Fibroblast of skin of right quadriceps (primary cell): ENCODE data around the gene CAPN10.

Experiments
- DNase-seq: peaks from one replicate; pipeline ENCODE4 v3.0.0-alpha.2; 2013

CAPN10 gene

DNA sequence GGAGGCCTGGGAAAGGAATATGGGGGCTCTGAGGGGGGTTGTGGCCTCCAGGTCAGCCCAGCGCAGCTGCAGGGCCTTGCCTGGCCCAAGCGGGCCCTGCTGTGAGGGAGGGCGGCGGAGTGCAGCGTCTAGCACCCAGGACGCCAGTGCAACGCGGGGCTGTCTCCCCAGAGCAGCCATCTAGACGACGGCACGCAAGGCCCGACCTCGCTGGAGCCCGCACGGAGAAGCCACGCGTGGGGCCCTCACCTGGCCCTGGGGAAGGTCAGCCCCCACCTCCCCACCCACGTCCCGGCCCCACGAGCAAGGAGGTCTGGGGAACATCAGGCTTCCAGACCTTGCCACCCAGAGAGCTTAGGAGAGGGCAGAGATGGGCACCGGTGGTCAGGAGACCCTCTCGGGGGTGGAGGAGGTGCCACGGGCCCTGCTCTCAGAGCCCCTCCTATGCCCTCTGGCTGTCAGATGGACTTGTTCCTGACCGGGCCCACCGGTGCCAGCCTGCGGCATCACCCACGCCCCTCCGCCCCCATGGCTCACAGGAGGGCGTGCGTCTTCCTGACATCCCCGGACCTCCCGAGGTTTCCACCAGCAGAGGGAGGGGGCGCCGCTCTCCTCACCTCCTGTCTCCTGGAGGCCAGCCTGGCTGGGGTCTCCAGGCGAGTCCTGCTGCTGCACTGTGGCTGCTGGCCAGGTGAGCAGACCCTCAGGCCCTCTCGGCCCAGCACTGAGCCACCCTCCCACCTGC lies 55.7 kb downstream of the CAPN10 start:
- no peak for DNase-seq

DNA sequence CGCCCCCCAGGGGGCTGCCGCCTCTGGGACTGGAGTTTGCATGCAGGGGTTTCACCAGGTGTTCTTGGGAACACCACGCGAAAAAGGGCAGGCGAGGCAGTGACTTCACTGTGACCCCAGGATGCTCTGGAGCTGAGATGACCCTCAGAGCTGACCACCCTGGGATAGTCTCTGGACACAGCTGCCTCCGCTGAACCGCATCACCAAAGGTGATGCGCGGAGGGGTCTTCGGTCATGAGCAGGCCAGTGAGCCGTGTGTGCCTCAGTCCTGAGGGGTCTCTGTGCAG lies 56.2 kb downstream of the CAPN10 start:
- DNase-seq, result no peak

DNA sequence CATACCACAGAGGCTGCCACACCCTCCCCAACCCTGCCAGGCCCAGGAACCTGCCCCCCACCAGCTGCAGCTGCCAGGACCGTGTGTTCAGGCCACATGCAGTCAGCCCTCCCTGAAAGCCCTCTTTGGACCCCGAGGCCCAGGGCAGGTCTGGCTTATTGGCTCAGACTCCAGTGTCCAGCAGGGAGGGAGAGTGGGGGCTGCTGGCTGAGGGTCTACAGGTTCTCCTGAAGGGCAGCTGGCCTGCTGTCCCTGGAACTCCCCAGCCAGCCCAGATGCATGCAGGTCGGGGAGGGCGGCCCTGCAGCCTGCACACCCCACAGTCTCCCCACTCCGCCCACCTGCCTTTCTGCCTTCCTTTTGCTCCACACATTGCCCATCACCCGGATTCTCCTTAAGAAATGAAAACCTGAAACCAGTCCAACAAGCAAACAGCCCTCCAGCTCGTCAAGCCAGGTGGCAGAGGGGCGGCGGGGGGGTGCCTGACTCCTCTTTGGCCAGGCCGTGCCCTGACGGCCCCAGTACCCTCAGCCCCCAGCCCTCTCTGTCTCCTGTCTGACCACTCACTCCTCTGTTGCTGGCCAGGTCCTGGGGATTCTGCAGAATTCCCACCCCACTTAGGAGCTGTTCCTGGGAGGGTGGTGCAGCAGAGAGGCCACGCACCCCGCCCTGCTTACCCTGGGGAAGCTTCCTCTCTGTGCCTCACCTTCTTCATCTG lies 56.7 kb downstream of the CAPN10 start:
- no peak for DNase-seq

DNA sequence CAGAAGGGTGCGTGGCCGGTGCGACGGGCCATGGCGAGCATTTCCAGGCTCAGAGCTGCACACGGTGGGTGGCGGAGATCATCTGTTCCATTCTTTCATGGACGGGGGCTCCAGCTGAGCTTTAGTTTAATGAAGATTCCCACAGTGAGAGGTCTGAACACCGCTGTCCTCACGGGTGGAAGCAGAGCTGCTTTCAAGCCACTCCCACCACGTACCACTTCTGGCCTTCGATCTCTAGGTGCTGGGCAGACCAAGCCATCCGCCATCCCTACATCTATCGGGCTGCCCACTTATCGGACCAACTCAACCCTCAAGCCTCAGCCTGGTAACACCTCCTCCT lies 57.2 kb downstream of the CAPN10 start:
- DNase-seq, result no peak

DNA sequence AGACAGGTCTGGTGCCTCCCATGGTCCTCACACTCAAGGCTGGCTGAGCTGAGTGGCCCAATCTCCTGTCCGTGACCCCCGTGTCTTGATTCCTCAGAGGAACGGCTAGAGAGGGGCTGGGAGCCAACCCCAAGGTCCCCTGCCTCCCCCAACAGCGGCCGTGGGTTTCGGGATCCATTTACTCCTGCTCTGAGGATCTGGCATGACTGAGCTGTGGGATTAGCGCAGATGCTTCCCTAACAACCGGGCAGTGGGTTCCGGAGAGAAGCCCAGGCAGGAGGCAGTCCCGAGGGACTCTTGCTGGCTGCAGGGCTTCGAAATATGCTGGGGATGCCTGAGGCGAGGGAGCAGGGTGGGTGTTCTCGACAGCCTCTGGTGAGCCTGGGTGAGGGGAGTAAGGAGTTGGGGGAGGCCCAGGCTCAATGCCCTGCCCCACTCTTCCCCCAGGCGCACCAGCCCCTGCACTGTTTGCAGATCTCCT lies 57.7 kb downstream of the CAPN10 start:
- no peak for DNase-seq

DNA sequence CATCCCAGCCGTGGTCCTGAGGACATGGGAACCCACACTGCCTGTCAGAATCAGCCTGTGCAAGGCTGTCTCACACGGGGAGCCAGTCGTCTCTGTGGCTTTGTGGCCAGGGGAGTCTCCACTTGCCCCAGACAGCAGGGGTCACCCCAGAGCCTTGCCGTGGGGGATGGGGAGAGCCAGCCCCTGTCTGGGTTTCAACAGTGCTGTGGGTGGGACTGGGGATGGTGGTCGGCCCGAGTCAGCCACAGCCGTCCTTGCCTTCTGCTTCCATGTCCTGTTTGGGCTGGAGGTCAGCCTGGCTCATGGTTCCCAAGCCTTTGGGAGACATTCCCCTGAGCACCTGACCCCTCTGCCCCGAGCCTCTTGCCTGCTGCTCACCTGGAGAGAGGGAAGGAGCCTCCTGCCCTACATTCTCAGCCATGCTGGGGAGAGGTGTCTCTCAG lies 58.3 kb downstream of the CAPN10 start:
- DNase-seq, result no peak

DNA sequence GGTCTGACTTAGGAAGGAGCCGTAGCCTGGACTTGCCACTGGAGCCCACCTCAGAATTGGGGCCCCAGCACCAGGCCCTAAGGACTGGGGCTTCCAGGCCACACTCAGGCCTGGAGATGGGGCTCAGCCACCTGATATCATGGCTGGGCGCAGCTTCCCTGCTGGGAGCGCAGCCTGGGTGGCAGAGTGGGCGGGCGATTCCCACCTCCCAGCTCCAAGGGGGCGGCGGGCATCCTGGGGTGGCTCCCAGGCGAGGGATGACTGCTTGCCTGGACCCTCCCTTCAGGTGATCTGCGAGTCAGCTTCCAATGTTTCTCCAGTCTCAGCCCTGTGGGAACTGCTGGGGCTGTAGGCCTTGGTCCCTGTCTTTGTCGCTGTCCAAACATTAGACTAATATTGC lies 58.8 kb downstream of the CAPN10 start:
- no peak for DNase-seq

DNA sequence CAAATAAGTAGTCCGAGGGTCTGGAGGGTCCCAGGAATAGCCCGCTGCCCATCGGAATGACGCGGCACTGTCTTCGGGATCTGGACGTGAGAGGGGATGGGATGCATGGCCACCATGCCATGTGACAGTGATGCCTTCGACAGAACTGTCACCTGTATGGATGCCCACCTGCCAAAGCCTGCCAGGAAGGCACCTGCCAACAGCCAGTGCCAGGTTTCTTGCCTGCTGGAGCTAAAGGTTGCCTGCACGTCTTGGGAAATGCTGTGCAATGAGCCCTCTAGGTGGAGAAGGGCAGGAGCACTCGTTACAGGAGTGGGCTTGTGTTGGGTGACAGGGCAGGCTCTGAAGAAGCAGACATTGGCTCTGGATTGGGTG lies 59.3 kb downstream of the CAPN10 start:
- no peak for DNase-seq

DNA sequence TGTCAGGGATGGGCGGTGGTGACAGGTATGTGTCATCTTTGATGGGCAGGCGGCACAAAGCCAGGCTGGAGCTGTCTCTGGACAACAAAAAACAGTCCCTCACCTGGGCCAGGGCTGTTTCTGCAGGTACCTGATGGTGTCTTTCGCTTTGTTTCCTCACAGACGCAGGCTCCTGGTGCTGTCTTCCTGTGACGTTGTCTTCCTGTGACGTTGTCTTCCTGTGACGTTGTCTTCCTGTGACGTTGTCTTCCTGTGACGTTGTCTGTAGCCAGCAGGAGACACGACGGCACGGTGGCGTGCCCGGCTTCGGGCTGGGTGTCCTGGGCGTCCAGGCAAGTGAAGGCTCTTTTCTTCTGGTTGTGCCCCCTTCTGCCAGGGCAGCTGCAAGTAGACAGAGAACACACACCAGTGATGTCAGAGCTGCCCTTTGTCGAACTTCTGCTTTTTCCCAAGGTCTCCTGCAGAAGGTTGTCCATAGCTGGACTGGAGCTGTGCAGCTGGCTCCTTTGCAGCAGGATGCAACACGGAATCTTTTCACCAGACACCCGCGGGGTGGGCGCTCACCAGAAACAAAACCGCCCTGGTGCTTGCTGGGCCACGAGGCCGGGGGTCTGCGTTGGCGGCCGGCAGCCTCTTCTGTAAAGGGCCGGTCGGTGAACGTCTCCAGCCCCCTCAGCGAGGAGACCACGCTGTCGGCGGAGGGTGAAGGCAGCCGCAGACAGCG lies 59.8 kb downstream of the CAPN10 start:
- DNase-seq, result no peak

DNA sequence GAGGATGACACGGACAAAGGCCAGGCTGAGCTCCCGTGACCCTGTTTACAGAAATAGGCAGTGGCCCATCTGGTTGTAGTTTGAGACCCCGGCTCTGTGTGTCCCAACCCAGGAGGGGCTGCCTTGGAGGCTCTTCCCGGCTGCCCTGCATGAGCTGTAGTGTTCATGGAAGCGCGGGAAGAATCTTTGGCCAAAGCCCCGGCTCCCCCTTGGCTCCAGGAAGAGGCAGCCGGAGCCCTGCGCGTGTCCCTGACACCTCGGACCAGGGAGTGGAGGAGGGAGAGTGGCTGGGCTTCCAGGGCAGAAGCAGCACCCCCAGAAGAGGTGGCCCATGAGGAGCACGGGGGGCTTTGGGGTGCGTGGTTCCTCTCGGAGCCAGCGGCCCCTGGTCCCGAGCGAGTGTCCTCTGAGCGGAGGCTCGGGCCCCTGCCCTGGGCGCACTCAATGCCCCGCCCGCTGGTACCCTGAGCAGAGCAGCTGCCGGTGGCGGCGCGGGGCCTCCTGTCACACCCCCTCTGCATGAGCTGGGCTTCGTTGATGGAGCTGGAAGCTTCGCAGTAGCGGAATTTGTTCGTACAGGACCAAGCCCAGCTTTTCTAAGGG lies 60.5 kb downstream of the CAPN10 start:
- DNase-seq, result no peak

DNA sequence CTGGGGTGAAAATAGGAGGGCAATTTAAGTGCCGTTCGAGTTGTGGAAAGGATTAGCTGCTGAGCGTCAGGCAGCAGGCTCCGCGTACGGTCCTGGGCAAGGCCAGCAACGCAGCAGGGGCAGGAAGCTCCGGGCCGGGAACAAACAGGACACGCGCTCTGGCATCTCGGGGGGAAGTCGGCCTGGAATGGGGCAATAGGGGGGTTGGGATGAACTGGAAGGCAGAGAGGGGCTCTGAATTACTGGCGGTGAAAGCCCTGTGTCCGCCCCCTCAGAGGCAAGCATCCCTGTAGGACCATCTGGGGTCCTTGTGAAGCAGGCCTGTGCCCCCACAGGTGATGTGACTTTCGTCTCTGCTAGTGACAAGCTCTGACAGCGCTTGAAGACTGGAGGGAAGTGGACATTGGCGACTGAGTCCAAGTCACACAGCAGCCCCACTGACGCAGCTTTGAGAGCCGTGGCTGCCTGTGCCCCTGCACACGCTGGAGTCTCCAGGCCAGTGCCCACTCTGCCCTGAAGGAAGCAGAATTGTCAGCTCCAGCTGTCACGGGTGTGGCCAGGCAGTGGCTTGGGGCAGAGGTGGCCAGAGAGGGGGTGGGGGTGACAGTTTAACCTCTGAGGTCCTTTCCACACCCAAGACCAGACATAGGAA lies 61.1 kb downstream of the CAPN10 start:
- no peak for DNase-seq

DNA sequence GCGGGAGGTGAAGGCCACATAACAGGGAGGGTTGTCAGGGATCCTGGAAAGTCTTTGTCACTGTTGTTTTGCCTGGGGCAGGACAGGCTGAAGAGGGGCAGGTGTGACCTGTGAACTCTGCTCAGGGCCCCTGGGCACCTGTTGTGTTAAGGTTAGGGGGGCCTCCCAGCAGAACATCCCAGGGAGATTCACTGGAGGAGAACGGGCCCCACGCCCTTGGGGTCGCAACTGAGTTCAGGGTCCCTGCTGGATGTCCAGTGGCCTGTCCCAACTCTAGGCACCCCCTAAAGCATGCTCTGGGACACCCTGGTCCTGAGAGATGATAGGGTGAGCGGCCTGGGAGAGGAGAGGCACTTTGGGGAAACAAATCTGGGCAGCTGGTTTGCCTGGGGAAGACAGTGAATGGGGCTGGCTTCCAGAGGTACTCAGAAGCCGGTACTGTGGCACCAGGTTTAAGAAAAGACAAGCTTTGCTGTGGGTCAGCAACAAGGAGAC lies 61.7 kb downstream of the CAPN10 start:
- DNase-seq, result no peak
